ENCODE results near the gene EDC4. TPM values are rescaled to one million over a fixed set of nuclear protein-coding genes. Genes with fewer than 3 reads are reported as not detected.

The EDC4 gene
- total and polyA plus RNA-seq, 12 donors, result 34.0 to 115 (median 58.7) TPM

DNA sequence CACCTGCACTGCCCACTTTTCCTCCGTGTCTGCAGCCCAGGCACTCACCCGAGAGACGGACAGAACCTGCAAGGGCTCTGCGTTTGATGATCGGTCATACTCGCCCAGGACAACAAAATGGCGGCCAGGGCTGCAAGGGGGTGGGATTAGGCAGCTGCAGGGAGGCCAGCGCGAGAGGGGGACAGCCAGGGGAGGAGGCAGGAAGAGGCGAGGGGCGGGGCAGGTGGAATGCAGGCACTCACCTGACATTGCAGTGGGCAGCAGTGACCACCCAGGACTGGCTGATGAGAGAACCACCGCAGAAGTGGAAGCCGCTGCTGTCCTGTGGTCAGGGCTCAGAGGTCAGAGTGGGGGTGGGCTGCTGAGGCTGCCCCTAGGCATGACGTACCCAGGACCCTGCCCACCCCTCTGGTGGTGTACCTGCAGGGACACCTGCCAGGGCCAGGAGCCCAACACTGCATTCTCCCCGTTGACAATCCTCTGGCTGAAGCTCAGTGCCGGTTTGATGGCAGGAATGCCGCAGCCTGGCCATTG lies 57.9 kb downstream of the EDC4 start:
- intact Hi-C loops (cut with DNase I), result no loop called here
- peaks cover 0 to 24% of the 10 kb centered on the region in 2 donors for H3K36me3 ChIP-seq (replicated peaks in 1 of 2)
- TF ChIP-seq, protein P1, sequence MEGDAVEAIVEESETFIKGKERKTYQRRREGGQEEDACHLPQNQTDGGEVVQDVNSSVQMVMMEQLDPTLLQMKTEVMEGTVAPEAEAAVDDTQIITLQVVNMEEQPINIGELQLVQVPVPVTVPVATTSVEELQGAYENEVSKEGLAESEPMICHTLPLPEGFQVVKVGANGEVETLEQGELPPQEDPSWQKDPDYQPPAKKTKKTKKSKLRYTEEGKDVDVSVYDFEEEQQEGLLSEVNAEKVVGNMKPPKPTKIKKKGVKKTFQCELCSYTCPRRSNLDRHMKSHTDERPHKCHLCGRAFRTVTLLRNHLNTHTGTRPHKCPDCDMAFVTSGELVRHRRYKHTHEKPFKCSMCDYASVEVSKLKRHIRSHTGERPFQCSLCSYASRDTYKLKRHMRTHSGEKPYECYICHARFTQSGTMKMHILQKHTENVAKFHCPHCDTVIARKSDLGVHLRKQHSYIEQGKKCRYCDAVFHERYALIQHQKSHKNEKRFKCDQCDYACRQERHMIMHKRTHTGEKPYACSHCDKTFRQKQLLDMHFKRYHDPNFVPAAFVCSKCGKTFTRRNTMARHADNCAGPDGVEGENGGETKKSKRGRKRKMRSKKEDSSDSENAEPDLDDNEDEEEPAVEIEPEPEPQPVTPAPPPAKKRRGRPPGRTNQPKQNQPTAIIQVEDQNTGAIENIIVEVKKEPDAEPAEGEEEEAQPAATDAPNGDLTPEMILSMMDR (IDR thresholded peaks at IDR 0.05), result no peak
- no peak for TF ChIP-seq POLR2A (IDR thresholded peaks at IDR 0.05)

More for the DNA sequence above, 57.9 kb downstream of the EDC4 start:
- Histone ChIP-seq H3K4me1 (replicated peaks in 1 of 2) (peaks cover 8 to 19% of the 10 kb centered on the region in 2 donors), H3K4me3 (no peak overlapping the region), H3K27ac (no peak overlapping the region), H3K9me3 (replicated peaks in 1 of 3) (no peaks in the 10 kb centered on the region), H3K27me3 (no peaks in the 10 kb centered on the region)
- 87 to 94% (median 93%) methylated on average over 15 to 17 of the region's 17 CpGs for WGBS, 4 donors
- no peak for DNase-seq

Small RNA genes within 50 kb of the gene (small RNA-seq; reads per million reads assigned to genes)
- gene AC040162.2 (0 reads per million in 2 donors), gene NRN1L (0 reads per million in 2 donors)

Other genes with a start within 250 kb of the EDC4 start
- 1 to 10 TPM in 5 of 9 donors, under 1 TPM in 4; 0.24 to 2.5 (median 1.0) TPM for gene CARMIL2, start 227.9 kb upstream of the EDC4 start, total RNA-seq
- 10 to 100 TPM in 1 of 3 donors, 1 to 10 TPM in 1, under 1 TPM in 1; 0.35 to 18.5 (median 4.1) TPM for gene CARMIL2, start 227.9 kb upstream of the EDC4 start, polyA plus RNA-seq
- 10 to 100 TPM in 8 of 9 donors, 1 to 10 TPM in 1; 9.2 to 47.0 (median 18.7) TPM for gene ACD, start 212.8 kb upstream of the EDC4 start, total RNA-seq
- 10 to 100 TPM in 2 of 3 donors, 1 to 10 TPM in 1; 7.3 to 26.5 (median 24.3) TPM for gene ACD, start 212.8 kb upstream of the EDC4 start, polyA plus RNA-seq
- 10 to 100 TPM in 4 of 9 donors, 1 to 10 TPM in 5; 1.9 to 49.1 (median 9.3) TPM for gene PARD6A, start 212.1 kb upstream of the EDC4 start, total RNA-seq
- 1 to 10 TPM; 1.5 to 9.3 (median 6.7) TPM for gene PARD6A, start 212.1 kb upstream of the EDC4 start, polyA plus RNA-seq
- 10 to 100 TPM in 8 of 9 donors, 1 to 10 TPM in 1; 8.8 to 69.8 (median 18.1) TPM for gene ENKD1, start 206.3 kb upstream of the EDC4 start, total RNA-seq
- 100 to 1,000 TPM in 1 of 3 donors, 10 to 100 TPM in 1, 1 to 10 TPM in 1; 3.0 to 113 (median 72.5) TPM for gene ENKD1, start 206.3 kb upstream of the EDC4 start, polyA plus RNA-seq
- 10 to 100 TPM in 4 of 9 donors, 1 to 10 TPM in 5; 4.1 to 17.9 (median 7.8) TPM for gene C16orf86, start 206.2 kb upstream of the EDC4 start, total RNA-seq
- 10 to 100 TPM in 1 of 3 donors, 1 to 10 TPM in 1, under 1 TPM in 1; 0.57 to 14.4 (median 8.2) TPM for gene C16orf86, start 206.2 kb upstream of the EDC4 start, polyA plus RNA-seq
- 10 to 100 TPM; 14.2 to 43.5 (median 17.8) TPM for gene GFOD2, start 153.7 kb upstream of the EDC4 start, total RNA-seq
- 10 to 100 TPM; 16.0 to 16.7 (median 16.7) TPM for gene GFOD2, start 153.7 kb upstream of the EDC4 start, polyA plus RNA-seq
- 10 to 100 TPM in 7 of 9 donors, 1 to 10 TPM in 2; 9.4 to 74.1 (median 23.1) TPM for gene RANBP10, start 66.5 kb upstream of the EDC4 start, total RNA-seq
- 10 to 100 TPM; 19.1 to 45.8 (median 20.1) TPM for gene RANBP10, start 66.5 kb upstream of the EDC4 start, polyA plus RNA-seq
- gene TSNAXIP1, start 66.2 kb upstream of the EDC4 start, total RNA-seq, result 1 to 10 TPM in 8 of 9 donors, under 1 TPM in 1; 0.72 to 3.6 (median 2.1) TPM
- 10 to 100 TPM in 2 of 3 donors, 1 to 10 TPM in 1; 2.2 to 18.7 (median 15.7) TPM for gene TSNAXIP1, start 66.2 kb upstream of the EDC4 start, polyA plus RNA-seq
- 10 to 100 TPM; 19.9 to 85.6 (median 34.3) TPM for gene THAP11, start 30.7 kb upstream of the EDC4 start, total RNA-seq
- 1 to 10 TPM; 8.4 to 8.6 (median 8.5) TPM for gene THAP11, start 30.7 kb upstream of the EDC4 start, polyA plus RNA-seq
- gene NUTF2, start 26.1 kb upstream of the EDC4 start, total RNA-seq, result 100 to 1,000 TPM in 2 of 9 donors, 10 to 100 TPM in 7; 30.0 to 201 (median 79.5) TPM
- gene NUTF2, start 26.1 kb upstream of the EDC4 start, polyA plus RNA-seq, result 100 to 1,000 TPM; 131 to 170 (median 134) TPM
- gene CENPT, start 25.4 kb upstream of the EDC4 start, total RNA-seq, result 10 to 100 TPM; 18.1 to 58.6 (median 33.6) TPM
- 100 to 1,000 TPM in 2 of 3 donors, 10 to 100 TPM in 1; 15.8 to 250 (median 126) TPM for gene CENPT, start 25.4 kb upstream of the EDC4 start, polyA plus RNA-seq
- 10 to 100 TPM in 1 of 9 donors, 1 to 10 TPM in 2, under 1 TPM in 4, not detected in 2; 0.72 to 28.2 (median 0.92) TPM for gene NRN1L, start 11.8 kb downstream of the EDC4 start, total RNA-seq
- gene NRN1L, start 11.8 kb downstream of the EDC4 start, polyA plus RNA-seq, result 1 to 10 TPM in 2 of 3 donors, under 1 TPM in 1; 0.99 to 6.8 (median 2.5) TPM
- 10 to 100 TPM; 19.9 to 43.7 (median 26.3) TPM for gene PSKH1, start 20.2 kb downstream of the EDC4 start, total RNA-seq
- gene PSKH1, start 20.2 kb downstream of the EDC4 start, polyA plus RNA-seq, result 10 to 100 TPM in 2 of 3 donors, 1 to 10 TPM in 1; 9.5 to 18.2 (median 15.4) TPM
- 1 to 10 TPM in 4 of 9 donors, under 1 TPM in 4, not detected in 1; 0.26 to 2.2 (median 1.0) TPM for gene CTRL, start 58.8 kb downstream of the EDC4 start, total RNA-seq
- 1 to 10 TPM in 2 of 3 donors, under 1 TPM in 1; 0.09 to 4.6 (median 3.2) TPM for gene CTRL, start 58.8 kb downstream of the EDC4 start, polyA plus RNA-seq
- gene PSMB10, start 63.8 kb downstream of the EDC4 start, total RNA-seq, result 10 to 100 TPM; 42.0 to 71.9 (median 61.0) TPM
- gene PSMB10, start 63.8 kb downstream of the EDC4 start, polyA plus RNA-seq, result 100 to 1,000 TPM in 2 of 3 donors, 10 to 100 TPM in 1; 12.6 to 315 (median 305) TPM
- gene LCAT, start 71.1 kb downstream of the EDC4 start, total RNA-seq, result 10 to 100 TPM in 4 of 9 donors, 1 to 10 TPM in 5; 4.1 to 27.6 (median 9.4) TPM
- 100 to 1,000 TPM in 1 of 3 donors, 10 to 100 TPM in 1, 1 to 10 TPM in 1; 3.0 to 240 (median 91.1) TPM for gene LCAT, start 71.1 kb downstream of the EDC4 start, polyA plus RNA-seq
- gene SLC12A4, start 95.6 kb downstream of the EDC4 start, total RNA-seq, result 100 to 1,000 TPM in 1 of 9 donors, 10 to 100 TPM in 8; 15.4 to 101 (median 72.9) TPM
- gene SLC12A4, start 95.6 kb downstream of the EDC4 start, polyA plus RNA-seq, result 100 to 1,000 TPM in 1 of 3 donors, 10 to 100 TPM in 2; 39.6 to 111 (median 47.0) TPM
- gene DPEP3, start 107.4 kb downstream of the EDC4 start, total RNA-seq, result under 1 TPM in 1 of 9 donors, not detected in 8; 0.11 TPM
- gene DPEP3, start 107.4 kb downstream of the EDC4 start, polyA plus RNA-seq, result under 1 TPM; 0.07 to 0.32 (median 0.11) TPM
- gene DPEP2, start 126.4 kb downstream of the EDC4 start, total RNA-seq, result 1 to 10 TPM in 6 of 9 donors, under 1 TPM in 3; 0.35 to 2.0 (median 1.5) TPM
- gene DPEP2, start 126.4 kb downstream of the EDC4 start, polyA plus RNA-seq, result 1 to 10 TPM in 2 of 3 donors, under 1 TPM in 1; 0.27 to 8.4 (median 1.2) TPM
- not detected for gene DPEP2NB, start 142.9 kb downstream of the EDC4 start, total RNA-seq
- gene DPEP2NB, start 142.9 kb downstream of the EDC4 start, polyA plus RNA-seq, result not detected
- gene DDX28, start 150.2 kb downstream of the EDC4 start, total RNA-seq, result 10 to 100 TPM in 7 of 9 donors, 1 to 10 TPM in 2; 6.4 to 18.4 (median 13.7) TPM
- 10 to 100 TPM in 1 of 3 donors, 1 to 10 TPM in 2; 6.8 to 13.0 (median 9.1) TPM for gene DDX28, start 150.2 kb downstream of the EDC4 start, polyA plus RNA-seq
- 10 to 100 TPM in 6 of 9 donors, 1 to 10 TPM in 3; 6.3 to 25.3 (median 13.1) TPM for gene DUS2, start 150.2 kb downstream of the EDC4 start, total RNA-seq
- 10 to 100 TPM in 2 of 3 donors, 1 to 10 TPM in 1; 7.1 to 13.2 (median 10.1) TPM for gene DUS2, start 150.2 kb downstream of the EDC4 start, polyA plus RNA-seq
- 10 to 100 TPM; 26.6 to 81.2 (median 36.2) TPM for gene NFATC3, start 212.3 kb downstream of the EDC4 start, total RNA-seq
- 10 to 100 TPM in 2 of 3 donors, 1 to 10 TPM in 1; 6.6 to 20.3 (median 11.6) TPM for gene NFATC3, start 212.3 kb downstream of the EDC4 start, polyA plus RNA-seq

All from adrenal gland (tissue), 12 donors.